Spleen (tissue), 7 donors: ENCODE results near the gene OR8B8.

ENCODE experiments used
- CTCF ChIP-seq, 11 experiments: fragments of 200-600 bp in 7 of 11; fragments of 450-650 bp in 4 of 11; sonication (generic) in 4 of 11; IDR thresholded peaks in 8 of 11; conservative IDR thresholded peaks in 3 of 11; 1 replicate in 7 of 11; 2 replicates in 4 of 11; pipeline versions ENCODE4 v1.4.0 to v1.8.0; 2016 to 2021; ENCODE audit warnings: antibody characterized with exemption in 11 of 11, inconsistent platforms in 4 of 11, mild to moderate bottlenecking in 1 of 11
- POLR2A ChIP-seq, 3 donors: fragments of 450-650 bp; IDR thresholded peaks; one replicate each; pipeline ENCODE4 v1.5.1; 2017; ENCODE audit warnings: antibody characterized with exemption in 3 of 3, mild to moderate bottlenecking in 1 of 3
- POLR2AphosphoS5 ChIP-seq, 3 donors: sonication (generic); formaldehyde crosslinking; IDR thresholded peaks; one replicate each; pipeline ENCODE4 v1.5.1; 2017; ENCODE audit warnings: antibody characterized with exemption in 3 of 3
- donor health status: DM: no; HTN: no; CAD: no; lungs with moderate emphysema.
- donor health status: DM: no; HTN: no; CAD: no.
- donor health status: DM: no; HTN: no; CAD: no.

GRCh38 chr11:124482362-124483147 is 37.1 kb upstream of the OR8B8 start:
- TF ChIP-seq CTCF (IDR thresholded peaks at IDR 0.05 in 8 of 11, conservative IDR thresholded peaks at IDR 0.05 in 3 of 11) (no peak), POLR2A (IDR thresholded peaks at IDR 0.05) (no peak), POLR2AphosphoS5 (IDR thresholded peaks at IDR 0.05) (no peak)
